Psoas muscle (tissue), 8 donors: ENCODE results near the gene MEX3D. TPM values are rescaled to one million over a fixed set of nuclear protein-coding genes. Genes with fewer than 3 reads are reported as not detected.

Source experiments
- ATAC-seq, 4 donors: fragments of 200-7000 bp; cut with Tn5 transposase; one replicate each; pipeline ENCODE4 v1.9.1; 2020; ENCODE audit warnings: moderate library complexity in 3 of 4, mild to moderate bottlenecking in 2 of 4
- DNase-seq, 2 donors: peaks; one replicate each; pipeline ENCODE4 v3.0.0-alpha.2; 2020
- H3K27ac ChIP-seq: fragments of 200-600 bp; one replicate; pipeline ENCODE4 v1.8.0; 2022
- H3K27me3 ChIP-seq, 3 donors: fragments of 200-600 bp in 1 of 3; one replicate each; pipeline versions ENCODE4 v1.6.1 to v1.8.0; 2013 to 2022; ENCODE audit warnings: low read length in 2 of 3, mild to moderate bottlenecking in 2 of 3, moderate library complexity in 1 of 3; ENCODE audit not compliant: insufficient read depth in 3 of 3
- H3K36me3 ChIP-seq, 2 donors: fragments of 200-600 bp in 1 of 2; one replicate each; pipeline versions ENCODE4 v1.6.1 to v1.8.0; 2013 to 2022; ENCODE audit warnings: low read depth in 1 of 2, mild to moderate bottlenecking in 1 of 2, moderate library complexity in 1 of 2; ENCODE audit not compliant: insufficient read depth in 1 of 2
- H3K4me1 ChIP-seq: fragments of 200-600 bp; one replicate; pipeline ENCODE4 v1.8.0; 2022
- H3K4me3 ChIP-seq: fragments of 200-600 bp; one replicate; pipeline ENCODE4 v1.8.0; 2022; ENCODE audit warnings: mild to moderate bottlenecking
- H3K9me3 ChIP-seq: fragments of 200-600 bp; one replicate; pipeline ENCODE4 v1.8.0; 2022
- CTCF ChIP-seq: fragments of 200-600 bp; IDR thresholded peaks from one replicate; pipeline ENCODE4 v1.8.0; 2022; ENCODE audit warnings: antibody characterized with exemption
- WGBS, 3 donors: extraction: QIAGEN DNeasy Blood & Tissue Kit; methylation state at CpG; one replicate each; pipeline versions ENCODE4 v1.1.6 to v1.1.7; 2013; 5-methylcytosine and 5-hydroxymethylcytosine counted together
- intact Hi-C, 2 donors: fragments of 100-400 bp; cut with DNase I; formaldehyde crosslinking; loops; one replicate each; pipeline versions ENCODE4 v1.11.0 to v1.14.2; 2022
- polyA plus RNA-seq, 3 donors: library from polyadenylated mRNA; stranded (reverse); fragments of 200-250 nt; gene quantifications; one replicate each; pipeline ENCODE4 v1.2.3, GENCODE V29; 2013
- total RNA-seq, 4 donors: library from RNA; stranded (reverse); fragmentation: NEBNext Ultra II Directional in 2 of 4; extraction: Animal tissue kit (Norgen Biotek cat#: 25700) in 2 of 4; gene quantifications; one replicate each; pipeline versions ENCODE4 v1.2.1 to v1.2.4, GENCODE V29; 2021 to 2023
- donor health status: healthy with polysubstance abuse.
- donor health status: DM: no; HTN: no; CAD: no; lungs with moderate emphysema.
- donor health status: Bipolar disorder and iron deficiency.
- donor health status: healthy.
- donor health status: DM: yes; HTN: yes; CAD: no.
- donor health status: DM: no; HTN: no; CAD: no.
- donor health status: DM: no; HTN: no; CAD: no.
- donor health status: DM: yes; HTN: yes; CAD: no.

Gene MEX3D
- total and polyA plus RNA-seq, 7 donors: 0.70 to 3.7 (median 2.5) TPM

- no peak for TF ChIP-seq CTCF
- Histone ChIP-seq H3K36me3 (peaks cover 6 to 48% of the 10 kb centered on the region in 2 donors), H3K27ac (no peak overlapping the region), H3K4me1 (peaks cover 19% of the 10 kb centered on the region), H3K27me3 (no peaks in the 10 kb centered on the region), H3K4me3 (no peak overlapping the region), H3K9me3 (no peaks in the 10 kb centered on the region)
- DNase-seq (no peak), ATAC-seq (no peak)
- 82 to 91% (median 86%) methylated on average over 13 of the region's 13 CpGs for WGBS, 3 donors
- intact Hi-C loops: no loop called here
Observed at GRCh38 chr19:1585243-1585580, 17.1 kb upstream of the MEX3D start.

- no peak for TF ChIP-seq CTCF
- intact Hi-C loops: no loop called here
Observed at GRCh38 chr19:1584500-1585242, 16.5 kb upstream of the MEX3D start.

GRCh38 chr19:1582201-1582600 lies 14.1 kb upstream of the MEX3D start:
- WGBS, 3 donors: 89 to 91% (median 90%) methylated on average over 8 to 9 of the region's 9 CpGs
- Histone ChIP-seq H3K4me3 (no peak overlapping the region), H3K27me3 (no peaks in the 10 kb centered on the region), H3K36me3 (peaks cover 7 to 78% of the 10 kb centered on the region in 2 donors), H3K9me3 (no peaks in the 10 kb centered on the region), H3K27ac (no peak overlapping the region), H3K4me1 (no peaks in the 10 kb centered on the region)
- no peak for TF ChIP-seq CTCF
- ATAC-seq (no peak), DNase-seq (no peak)
- intact Hi-C loops: no loop called here

More at GRCh38 chr19:1584500-1585242, 16.5 kb upstream of the MEX3D start:
- no peak for ATAC-seq
- no peaks in the 10 kb centered on the region for H3K27me3 ChIP-seq
- WGBS, 3 donors: 86 to 91% (median 88%) methylated on average over 70 to 87 of the region's 87 CpGs
- no peaks in the 10 kb centered on the region for H3K9me3 ChIP-seq
- peaks cover 7 to 54% of the 10 kb centered on the region in 2 donors for H3K36me3 ChIP-seq
- peaks cover 15% of the 10 kb centered on the region for H3K4me1 ChIP-seq
- no peak for DNase-seq
- no peak overlapping the region for H3K27ac ChIP-seq
- no peak overlapping the region for H3K4me3 ChIP-seq

GRCh38 chr19:1580957-1581356 lies 12.8 kb upstream of the MEX3D start:
- no peaks in the 10 kb centered on the region for H3K4me1 ChIP-seq

More at GRCh38 chr19:1580957-1581356, 12.8 kb upstream of the MEX3D start:
- Histone ChIP-seq H3K4me3 (no peak overlapping the region), H3K27me3 (no peaks in the 10 kb centered on the region), H3K9me3 (no peaks in the 10 kb centered on the region), H3K36me3 (peaks cover 7 to 90% of the 10 kb centered on the region in 2 donors), H3K27ac (no peak overlapping the region)
- ATAC-seq (no peak), DNase-seq (no peak)
- no peak for TF ChIP-seq CTCF
- intact Hi-C loops: no loop called here
- 91 to 93% (median 93%) methylated on average over 22 of the region's 22 CpGs for WGBS, 3 donors
